ENCODE measurements around the gene JARID2. TPM values are rescaled to one million over a fixed set of nuclear protein-coding genes. Genes with fewer than 3 reads are reported as not detected.

Gene JARID2
- total and polyA plus RNA-seq, 9 of the 15 experiments (the other 6 are each of a cell fraction or from before 2014, with no cell fraction given): 5.0 to 29.0 (median 15.6) TPM

GRCh38 chr6:15410752-15411151 lies 164.9 kb downstream of the JARID2 start (continued):
- 0 out of 2 replicates have a peak, but pooled peaks have one; percentile 13 for TF ChIP-seq HES1 (IDR thresholded peaks at IDR 0.05; ENCODE audit: low read depth)

GRCh38 chr6:15411766-15412165 lies 165.9 kb downstream of the JARID2 start:
- BruUV-seq (replicated peaks): no TSS peak
- TF ChIP-seq SIN3B (IDR thresholded peaks at IDR 0.05; ENCODE audit: low read depth): no peak
- TF ChIP-seq PCBP2 (IDR thresholded peaks at IDR 0.05; ENCODE audit: low read depth, low read length, poor library complexity, severe bottlenecking): no peak
- peak; percentile 61; the same call in 1 of the 2 replicates for TF ChIP-seq SPI1 (IDR thresholded peaks at IDR 0.05; ENCODE audit: borderline replicate concordance, low read depth, low read length)
- Histone ChIP-seq H2AFZ (ENCODE audit: low read depth, low read length) (no peak overlapping the region), H4K20me1 (replicated peaks; ENCODE audit: control insufficient read depth, insufficient read depth, low read length) (peaks cover 17% of the 10 kb centered on the region; the same call in 1 of the 2 replicates), H3K27ac (ENCODE audit: extremely low read depth, low read depth, low read length) (no peak overlapping the region), H3K79me2 (ENCODE audit: control insufficient read depth, insufficient read depth, low read length) (peaks cover 64% of the 10 kb centered on the region), H3K9me3 (replicated peaks; ENCODE audit: control insufficient read depth, insufficient read depth, low read depth, low read length) (no peaks in the 10 kb centered on the region), H3K9ac (ENCODE audit: insufficient read depth in 1 of 2, low read depth in 2 of 2, low read length in 2 of 2) (no peak overlapping the region), H3K27me3 (ENCODE audit: control insufficient read depth in 2 of 2, insufficient read depth in 2 of 2, low read length in 2 of 2) (no peaks in the 10 kb centered on the region), H3K36me3 (ENCODE audit: control insufficient read depth, insufficient read depth, low read length) (peaks cover 19% of the 10 kb centered on the region; the same call in 2 of the 3 replicates), H3K4me3 (no peak overlapping the region), H3K9me1 (ENCODE audit: control insufficient read depth, insufficient read depth, low read length) (no peaks in the 10 kb centered on the region), H3K4me1 (replicated peaks in 1 of 2; ENCODE audit: control insufficient read depth in 2 of 2, insufficient read depth in 2 of 2, low read length in 2 of 2) (peaks cover 4 to 42% of the 10 kb centered on the region in 2 experiments), H3K4me2 (ENCODE audit: insufficient read depth, low read length) (no peak overlapping the region)
- no peak for DNase-seq (ENCODE audit: extremely low read depth in 1 of 4, low spot score in 3 of 4)
- ChIA-PET POLR2A (interaction anchor here (0.9 to 4.0 kb wide), 4 partner anchors 8 to 30 kb away, joined by 3 to 17 read pairs (median 8); no protein-coding TSS in a partner anchor), CTCF (ENCODE audit: low intra/inter-chr PET ratio) (interaction anchor here (0.6 kb wide), 1 partner anchor 269 kb away, joined by 3 read pairs; no protein-coding TSS in a partner anchor)
- in situ Hi-C loops (cut with MboI): no loop called here
- 36% methylated on average over 2 of the region's 2 CpGs for WGBS (ENCODE audit: insufficient coverage, low coverage, missing lambda C conversion rate)
- intact Hi-C loops (cut with micrococcal nuclease): no loop called here
- no peak for FAIRE-seq
- ATAC-seq: no peak

Data from K562 (cell line).